GM21576 (cell line): ENCODE results near the gene DLK1.

Experiments
- ATAC-seq: cut with Tn5 transposase; IDR thresholded peaks from one replicate; pipeline ENCODE4 v1.9.1; 2021; ENCODE audit warnings: mild to moderate bottlenecking, moderate library complexity; ENCODE audit not compliant: unreplicated experiment

DLK1 gene

DNA sequence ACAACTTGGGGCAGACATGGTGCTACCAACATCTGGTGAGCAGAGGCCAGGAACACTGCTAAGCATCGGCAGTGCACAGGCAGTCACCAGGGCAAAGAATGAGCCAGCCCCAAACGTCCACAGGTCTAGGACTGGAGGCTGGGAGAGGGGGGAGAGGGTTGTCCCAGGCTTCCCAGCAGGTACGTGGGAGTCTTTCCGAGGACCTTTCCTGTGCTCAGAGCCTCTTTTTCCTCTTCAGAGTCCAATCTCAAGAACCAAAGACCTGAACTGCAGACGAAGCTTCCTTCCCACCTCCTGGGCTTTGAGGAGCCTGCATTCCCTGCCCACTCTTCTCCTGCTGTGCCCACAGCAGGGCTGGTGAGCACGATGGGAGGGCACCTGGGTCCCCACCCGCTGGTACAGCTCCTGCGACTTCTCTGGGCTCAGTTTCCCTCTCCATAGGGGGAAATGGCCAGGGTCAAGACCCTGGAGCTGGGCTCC, 48.7 kb downstream of the DLK1 start:
- no peak for ATAC-seq

DNA sequence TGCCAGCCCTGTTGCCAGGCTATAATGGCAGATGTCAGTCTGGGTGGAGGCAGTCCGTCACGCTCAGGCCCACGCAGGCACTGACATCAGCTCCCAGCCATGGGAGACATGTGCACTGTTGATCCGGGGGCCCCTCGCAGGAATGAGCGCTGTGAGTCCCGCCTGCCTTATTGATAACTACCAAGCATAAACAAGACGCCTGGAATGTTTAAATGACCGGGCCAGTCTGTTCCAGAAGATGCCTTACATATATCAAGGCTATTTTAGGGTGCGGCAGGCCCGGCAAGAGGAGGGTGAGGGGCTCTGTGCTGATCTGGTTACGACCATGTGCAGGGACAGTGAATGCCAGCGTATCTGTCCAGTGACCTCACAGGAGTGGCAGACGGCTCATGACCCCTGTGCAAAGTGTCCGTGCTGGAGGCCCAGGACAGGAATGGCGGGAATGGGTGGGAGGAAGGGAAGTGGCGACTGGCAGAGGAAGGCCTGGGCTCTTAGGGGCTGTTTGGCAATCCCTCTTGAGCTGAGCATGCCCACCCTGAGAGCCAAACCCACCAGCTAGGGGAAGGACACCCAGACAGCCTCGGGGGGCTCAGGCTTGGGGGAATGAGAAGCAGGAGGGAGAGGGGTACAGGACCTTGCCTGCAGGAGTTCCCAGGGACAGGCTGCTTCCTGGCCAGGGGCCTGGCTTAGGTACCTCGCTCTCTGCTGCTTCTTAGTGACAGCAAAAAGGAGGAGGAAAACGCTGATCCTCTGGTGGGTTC, 49.3 kb downstream of the DLK1 start:
- ATAC-seq, result no peak

DNA sequence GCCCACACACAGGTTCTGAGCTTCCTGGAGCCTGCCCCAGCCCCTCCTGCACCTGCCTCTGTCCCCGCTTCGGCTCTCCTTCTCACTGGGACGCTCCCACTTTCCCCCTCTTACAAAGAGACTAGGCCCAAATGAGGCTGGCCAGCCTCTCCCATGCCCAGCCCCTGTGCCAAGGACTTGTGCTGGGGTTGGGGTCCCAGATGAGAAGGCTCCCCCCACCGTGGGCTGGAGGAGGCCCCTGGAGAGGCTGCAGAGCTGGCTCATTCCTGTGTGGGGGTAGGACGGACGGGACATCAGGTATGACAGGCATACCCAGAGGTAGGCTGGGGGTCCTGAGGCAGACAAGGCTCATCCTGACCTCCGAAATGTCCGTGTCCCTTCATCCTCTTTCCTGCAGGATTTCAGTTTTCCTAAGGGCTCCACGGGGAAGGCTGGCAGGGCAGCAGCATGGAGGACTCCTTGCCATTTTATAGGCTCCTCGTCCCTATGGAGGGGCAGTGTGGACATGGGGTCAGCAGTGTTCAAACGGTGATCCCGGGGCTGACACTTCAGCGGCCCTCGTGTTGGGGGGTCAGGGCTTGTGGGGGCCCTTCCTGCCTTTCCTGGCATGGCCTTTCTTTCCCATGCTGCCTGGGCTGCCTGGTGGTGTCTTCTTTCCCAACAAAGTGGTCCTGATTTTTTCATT, 50.1 kb downstream of the DLK1 start:
- no peak for ATAC-seq

DNA sequence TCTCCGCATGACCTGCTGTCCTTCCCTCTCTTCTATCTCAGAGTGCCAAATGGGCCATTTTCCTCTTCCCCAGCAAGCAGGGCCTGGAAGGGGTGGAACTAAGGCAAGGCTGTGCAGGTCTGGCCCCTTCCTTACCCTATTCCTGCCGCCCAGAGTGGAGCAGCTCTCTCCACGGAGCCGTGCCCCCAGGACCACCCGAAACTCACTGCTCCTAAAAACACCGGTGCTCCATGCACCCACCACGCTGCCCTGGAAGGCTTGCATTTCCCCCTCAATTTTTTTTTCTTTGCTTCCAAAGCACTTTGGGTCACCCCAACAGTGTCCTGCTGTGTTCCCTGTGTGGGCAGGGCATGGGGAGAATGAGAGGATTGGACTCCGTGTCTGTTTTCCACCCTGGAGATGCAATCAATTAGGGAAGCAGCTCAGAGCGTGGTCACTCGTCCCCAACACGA, 50.7 kb downstream of the DLK1 start:
- no peak for ATAC-seq

DNA sequence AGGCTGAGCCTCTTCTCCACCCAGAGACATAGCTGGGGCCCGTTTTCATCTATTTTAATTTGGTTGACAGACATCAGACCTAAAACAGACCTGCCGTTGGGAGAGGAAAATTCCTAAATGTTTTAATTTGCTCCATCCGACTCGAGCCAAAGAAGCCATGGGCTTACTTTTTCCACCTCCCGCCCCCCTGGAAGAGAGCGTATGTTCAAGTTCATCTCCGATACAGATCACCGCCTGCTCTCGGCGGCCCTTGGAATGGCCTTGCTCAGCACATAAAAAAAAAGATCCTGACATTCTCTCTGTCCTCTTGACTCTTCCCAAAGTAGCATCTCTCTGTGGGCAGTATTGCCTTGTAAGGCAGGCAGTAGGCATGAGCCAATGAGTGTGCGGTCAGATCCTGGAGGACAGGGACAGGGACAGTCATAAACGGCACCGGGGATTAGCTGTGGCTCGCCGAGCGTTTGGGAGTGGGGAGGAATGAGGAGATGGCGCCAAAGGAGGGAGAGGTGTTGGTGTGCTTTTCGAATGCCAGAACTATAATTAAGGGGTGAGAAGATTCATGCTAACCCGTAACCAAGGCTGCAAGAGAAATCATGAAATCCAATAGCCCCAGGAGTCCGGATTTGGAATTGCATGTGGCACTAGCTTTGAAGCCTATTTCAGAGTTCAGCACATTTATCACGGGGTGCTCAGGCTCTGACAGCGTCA, 51.3 kb downstream of the DLK1 start:
- ATAC-seq, result no peak

DNA sequence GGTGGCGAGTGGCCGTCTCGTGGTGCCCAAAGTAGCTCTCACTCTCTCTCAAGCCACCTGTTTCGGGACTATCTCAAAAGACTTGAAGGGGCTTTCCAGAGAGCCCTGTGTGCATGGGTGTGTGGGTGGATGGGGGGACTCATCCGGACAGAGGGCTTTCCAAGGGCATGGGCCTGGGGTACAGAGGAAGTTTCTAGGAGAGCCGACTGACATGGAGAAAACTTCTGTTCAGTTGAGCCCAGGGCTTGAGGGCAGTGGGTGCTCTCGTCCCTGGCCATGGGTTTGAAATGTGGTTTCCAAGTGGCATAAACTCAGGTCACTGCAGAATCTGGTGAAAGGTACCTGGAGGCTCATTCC, 51.8 kb downstream of the DLK1 start:
- no peak for ATAC-seq

DNA sequence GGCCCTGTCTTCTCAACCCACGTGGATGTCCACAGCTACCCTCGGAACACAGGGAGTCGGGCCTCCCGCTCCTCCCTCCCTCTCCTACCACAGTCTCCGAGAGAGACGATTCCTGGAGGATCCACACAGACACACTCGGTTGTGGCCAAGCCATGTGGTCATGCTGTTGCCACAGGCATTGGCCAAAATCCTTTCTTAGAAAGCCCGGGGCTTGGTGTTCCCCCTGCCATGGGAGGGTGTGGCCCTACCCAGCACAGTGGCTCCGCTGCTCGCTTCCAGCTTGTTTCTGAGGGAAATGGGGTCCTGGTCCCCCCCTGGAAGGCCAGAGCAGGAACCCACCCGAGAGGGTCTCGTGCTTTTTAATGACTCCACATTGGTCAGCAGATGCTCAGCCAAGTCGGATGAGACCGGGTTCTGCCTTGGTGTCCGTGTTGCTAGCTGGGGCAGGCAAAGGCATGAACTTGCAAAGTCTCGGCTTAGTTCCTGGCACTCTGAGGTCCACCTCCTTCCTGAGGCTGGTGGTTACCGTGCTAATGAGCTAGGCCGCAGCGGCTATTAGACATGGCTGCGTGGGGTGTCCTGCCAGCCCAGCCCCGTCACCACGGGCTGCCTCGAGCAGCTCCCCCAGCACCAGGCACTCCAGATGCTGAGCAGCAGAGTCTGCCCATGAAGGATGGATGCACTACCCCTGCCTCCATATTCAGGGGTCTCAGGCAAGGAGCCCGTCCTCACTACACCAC, 52.4 kb downstream of the DLK1 start:
- ATAC-seq, result no peak

DNA sequence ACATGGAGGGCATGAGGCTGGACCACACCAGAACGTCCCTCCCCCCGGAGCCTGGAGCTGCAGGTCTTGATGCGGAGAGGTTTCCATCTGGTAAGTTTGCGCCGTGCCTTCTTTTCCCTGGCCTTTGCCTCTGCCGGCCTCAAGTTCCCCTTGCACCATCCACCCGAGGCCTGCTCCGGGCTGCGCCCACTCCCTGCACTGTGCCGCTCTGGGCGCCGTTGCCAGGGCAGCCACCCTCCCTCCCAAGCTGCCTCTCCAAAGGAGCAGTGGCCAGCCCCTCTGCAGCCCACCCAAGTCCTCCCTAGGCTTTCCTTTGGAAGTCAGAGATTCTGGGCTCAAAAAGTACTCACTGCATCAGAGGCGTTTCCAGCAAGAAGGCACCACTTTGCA, 53.0 kb downstream of the DLK1 start:
- ATAC-seq, result no peak

DNA sequence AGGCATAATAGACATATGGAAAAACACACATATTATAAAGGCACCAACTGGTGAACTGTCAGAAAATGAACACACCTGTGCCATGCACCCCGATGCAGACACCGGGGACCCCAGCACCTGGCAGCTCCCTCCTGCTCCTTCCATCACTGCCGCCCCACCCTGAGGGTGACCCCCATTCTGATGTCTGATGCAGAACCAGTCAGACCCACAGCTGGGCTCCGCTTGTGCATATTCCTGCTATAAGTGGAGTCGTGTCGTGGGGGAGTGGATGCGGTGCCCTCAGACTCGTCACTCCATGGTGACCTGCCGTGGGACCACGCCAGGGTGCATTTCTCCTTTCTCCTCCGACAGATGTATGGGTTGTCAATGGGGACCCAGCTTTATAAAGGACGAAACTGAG, 53.6 kb downstream of the DLK1 start:
- no peak for ATAC-seq

DNA sequence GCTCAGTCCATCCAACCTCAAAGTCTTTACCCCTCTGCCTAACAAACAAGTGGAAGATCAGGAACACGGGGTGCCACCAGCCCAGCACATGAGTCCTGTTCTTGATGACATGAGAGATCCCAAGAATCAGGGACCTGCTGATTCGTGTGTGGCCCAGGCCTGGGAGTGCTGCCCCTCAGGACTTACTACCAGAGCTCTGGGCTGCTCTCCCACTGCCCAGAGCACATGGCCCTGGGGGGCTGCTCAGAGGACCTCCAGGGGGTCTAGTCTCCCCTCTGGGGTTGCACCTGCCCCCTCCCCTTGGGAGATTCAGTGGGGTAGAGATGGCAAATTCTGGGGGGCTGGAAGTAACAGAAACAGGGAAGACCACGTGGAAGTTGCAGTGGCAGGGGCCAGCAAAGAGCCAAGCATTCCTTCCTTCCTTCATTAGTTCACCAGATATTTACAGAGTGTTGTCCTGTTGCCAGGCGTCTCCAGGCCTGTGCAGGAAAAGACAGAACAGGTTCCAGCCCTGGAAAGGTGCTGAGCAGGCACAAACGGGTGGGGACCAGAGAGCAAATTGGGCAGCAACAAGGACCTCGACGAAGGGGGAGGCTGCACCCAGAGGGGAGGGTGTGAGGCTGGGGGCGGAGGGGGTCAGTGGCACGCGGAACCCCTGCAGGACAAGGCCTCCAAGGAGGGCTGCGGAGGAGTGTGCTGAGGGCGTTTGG, 54.1 kb downstream of the DLK1 start:
- ATAC-seq, result no peak

DNA sequence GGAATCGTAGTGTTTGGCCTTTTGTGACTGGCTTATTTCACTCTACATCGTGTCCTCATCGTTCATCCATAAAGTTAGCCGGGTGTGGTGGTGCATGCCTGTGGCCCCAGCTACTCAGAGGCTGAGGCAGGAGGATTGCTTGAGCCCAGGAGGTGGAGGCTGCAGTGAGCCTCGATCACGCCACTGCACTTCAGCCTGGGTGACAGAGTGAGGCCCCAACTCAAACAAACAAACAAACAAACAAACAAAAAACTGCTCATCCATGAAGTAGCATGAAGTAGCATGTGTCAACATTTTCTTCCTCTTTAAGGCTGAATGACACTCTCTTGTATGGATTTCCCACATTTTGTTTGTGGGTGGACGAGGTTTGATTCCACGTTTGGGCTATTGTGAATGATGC, 55.3 kb downstream of the DLK1 start:
- ATAC-seq, result no peak

DNA sequence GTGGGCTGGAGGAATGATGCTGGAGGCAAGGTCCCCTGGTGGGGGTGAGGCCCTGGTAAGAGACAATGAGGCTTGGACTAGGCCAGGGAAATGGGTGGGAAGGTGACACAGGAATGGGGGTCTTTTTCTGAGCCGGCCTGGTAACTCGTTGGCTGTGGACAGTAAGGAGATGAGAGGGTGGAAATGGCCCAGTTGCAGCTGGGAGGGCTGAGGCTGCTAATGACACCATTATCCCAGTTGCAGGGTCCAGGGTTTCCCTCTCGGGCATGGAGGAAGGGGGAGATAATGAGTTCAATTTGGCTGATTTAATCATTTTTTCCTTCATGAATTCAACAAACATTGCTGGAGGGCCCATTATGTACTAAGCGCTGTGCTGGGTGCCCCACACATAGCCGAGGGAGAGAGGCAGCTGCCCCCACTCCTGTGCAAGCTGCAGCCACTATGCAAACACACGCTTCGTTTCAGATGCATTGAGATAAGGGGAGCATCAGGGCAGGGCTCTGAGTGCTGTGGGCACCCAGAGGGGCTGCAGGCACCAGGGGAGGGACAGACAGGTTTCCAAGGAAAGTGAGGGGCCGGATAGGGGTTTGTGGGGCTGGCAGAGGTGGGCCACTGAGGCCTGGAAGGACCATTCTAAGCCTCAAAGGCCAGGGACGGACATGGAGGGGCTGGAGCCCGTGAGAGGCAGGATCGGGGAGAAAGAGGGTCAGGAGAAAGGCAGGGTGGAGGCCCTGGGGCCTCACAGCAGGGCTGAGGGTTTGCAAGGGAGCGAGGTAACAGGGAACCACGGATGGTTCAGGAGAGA, 56.0 kb downstream of the DLK1 start:
- no peak for ATAC-seq

DNA sequence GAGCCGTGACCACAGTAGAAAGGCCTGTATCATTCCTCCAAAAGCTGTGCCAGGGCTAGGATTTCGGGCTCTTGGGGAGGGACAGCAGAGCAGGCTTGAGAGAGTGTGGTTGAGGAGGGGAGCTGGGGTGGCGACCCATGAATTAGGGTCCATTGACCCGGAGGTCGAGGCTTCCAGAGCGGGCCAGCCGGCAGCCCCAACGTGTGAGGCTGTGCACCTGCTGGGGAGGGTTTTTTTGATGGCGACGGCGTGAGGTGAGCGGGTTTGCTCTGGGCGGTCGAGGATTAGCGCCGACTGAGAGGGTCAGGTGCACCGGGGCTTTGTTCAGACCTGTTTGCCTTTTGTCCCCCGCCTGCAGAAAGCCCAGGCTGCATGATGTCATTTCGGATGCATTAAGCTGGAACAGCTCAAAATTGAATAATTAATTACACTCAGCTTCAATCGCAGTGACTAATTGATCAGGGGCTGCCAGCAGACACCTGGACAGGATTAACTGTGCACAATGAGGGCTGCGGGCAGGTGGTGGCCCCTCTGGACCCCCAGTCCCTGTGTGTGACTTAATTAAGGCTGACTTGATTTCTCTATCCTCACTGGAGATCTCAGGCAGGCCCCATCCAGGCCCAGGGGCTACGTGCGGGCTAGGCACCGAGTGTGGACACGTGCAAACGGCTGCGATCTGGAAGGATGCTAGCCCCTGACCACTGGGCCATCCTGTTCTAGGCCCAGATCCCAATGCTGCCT, 57.1 kb downstream of the DLK1 start:
- no peak for ATAC-seq

DNA sequence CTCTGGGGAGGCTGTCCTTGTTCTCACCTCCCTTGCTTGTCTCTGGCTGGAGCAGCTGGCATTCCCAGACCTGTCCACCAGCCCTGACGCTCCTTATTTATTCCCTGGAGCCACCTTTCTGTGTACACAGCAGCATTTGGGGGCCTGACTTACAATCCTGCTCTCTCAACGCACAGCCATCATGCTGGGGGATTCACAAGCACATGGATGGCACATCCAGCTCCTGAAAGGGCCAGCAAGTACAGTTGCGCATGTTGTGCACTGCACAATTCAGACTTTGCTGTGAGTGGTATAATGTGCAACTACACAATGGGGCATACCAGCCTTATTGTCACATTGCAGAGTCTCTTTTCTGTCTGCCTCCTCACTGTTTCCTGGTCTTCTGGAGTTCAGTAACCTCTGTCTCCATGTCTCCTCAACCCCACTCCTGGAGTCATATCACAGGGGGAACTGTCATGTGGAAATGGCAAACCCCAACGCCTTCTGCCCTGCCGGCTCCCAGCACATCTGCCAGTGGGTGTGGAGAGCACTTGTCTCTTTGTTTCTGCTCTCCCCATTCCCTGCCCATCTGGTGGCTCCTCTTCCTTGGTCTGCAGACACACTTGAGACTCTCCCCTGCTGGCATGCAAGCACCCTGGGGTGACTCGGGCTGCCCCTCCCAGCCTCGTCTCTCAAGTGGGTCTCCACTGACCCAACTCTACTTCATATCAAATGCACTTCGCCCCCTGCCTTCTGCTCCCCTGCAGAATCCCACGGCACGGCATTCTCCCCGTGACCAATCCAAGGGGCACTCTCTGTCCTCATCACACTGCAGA, 58.0 kb downstream of the DLK1 start:
- no peak for ATAC-seq

DNA sequence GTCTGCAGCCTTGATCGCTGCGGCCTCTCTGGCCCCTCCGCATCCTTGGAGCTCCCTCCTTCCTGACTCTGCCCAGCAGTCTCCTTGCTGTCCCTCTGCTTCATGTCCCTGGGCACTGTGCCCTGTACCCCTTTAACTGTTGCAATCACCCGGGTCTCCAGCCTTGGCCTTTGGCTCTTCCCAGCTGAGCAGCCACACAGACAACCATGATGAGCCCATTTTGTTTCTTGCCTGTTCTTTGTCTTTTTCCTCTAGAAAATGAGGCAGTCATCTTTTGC, 58.6 kb downstream of the DLK1 start:
- no peak for ATAC-seq

DNA sequence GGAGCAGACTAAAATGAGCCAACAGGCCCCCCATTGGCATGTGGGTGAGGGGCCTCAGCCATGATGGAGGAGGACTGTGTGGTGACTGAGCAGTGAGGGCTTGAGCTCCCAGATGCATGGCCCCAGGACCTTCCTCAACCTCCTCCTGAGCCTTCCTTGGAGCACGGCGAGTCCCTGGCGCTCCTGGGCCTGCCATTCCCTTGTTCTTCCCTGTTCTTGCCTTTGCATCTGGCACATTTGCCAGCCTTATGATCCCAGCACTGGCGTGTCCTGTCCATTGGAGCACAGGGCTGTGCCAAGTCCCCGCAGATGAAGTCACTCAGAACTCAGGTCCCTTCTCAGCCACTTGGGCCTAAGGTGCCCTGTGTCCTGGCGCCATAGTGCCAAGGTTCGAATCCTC, 58.9 kb downstream of the DLK1 start:
- ATAC-seq, result no peak

DNA sequence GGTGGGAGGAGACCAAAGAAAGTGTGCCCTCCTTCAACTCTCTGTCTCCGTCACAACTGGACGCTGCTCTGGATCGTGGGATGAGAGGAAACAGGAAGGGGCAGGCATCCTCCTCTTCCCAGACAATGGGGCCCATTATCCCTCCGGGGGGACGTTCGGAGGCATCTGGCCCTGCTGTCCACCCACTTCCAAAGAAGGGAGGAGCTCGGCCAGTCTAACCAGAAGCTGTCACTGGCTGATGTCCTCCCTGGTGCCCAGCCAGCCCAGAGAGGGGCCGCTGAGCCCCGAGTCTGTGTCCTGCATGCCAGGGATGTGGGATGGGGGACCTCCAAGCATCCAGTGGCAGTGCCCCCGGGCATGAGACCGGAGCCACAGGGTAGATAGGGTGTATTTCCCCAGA, 59.4 kb downstream of the DLK1 start:
- ATAC-seq, result no peak

DNA sequence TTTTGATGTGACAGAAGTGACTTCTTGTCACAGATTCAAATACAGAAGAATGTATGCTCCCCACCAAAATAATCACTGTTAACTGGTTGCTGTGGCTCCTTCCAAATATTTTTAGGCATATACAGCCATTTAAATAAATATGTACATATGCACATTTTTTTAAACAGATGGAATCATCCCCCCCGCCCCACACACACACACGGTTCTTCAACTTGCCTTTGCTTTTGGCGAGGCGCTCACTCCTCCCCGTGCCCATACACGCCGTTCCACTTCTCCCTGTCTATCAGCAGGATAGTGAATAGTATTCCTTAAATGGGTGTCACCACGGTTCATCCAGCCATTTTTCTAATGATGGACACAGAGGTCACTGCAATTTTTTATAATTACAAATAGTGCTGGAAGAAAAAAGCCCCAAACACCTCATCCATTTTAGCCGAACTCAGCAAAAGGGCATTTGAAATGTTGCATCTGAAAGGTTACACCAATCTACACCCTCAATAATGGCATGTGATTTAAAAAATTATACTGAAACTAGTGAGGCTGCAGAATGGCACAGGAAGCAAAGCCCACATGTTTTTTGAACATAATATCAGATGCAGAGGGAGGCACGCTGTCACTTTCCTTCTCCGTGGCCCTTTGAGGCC, 60.0 kb downstream of the DLK1 start:
- ATAC-seq, result no peak
